K562 (cell line): ENCODE measurements around the gene LBR. TPM values are rescaled to one million over a fixed set of nuclear protein-coding genes. Genes with fewer than 3 reads are reported as not detected.

ENCODE experiments used
- DACH1 ChIP-seq: fragments of 450-650 bp; IDR thresholded peaks from 2 replicates; pipeline ENCODE4 v1.6.1; 2018; ENCODE audit not compliant: partially characterized antibody
- EWSR1 ChIP-seq: fragments of 450-650 bp; IDR thresholded peaks from 2 replicates; pipeline ENCODE4 v1.6.1; 2018; ENCODE audit warnings: borderline replicate concordance, mild to moderate bottlenecking, low read depth, moderate library complexity; ENCODE audit not compliant: partially characterized antibody
- FOXA3 ChIP-seq, 2 experiments: fragments of 450-650 bp in 1 of 2; sonication (generic) in 1 of 2; formaldehyde crosslinking; IDR thresholded peaks in 1 of 2; conservative IDR thresholded peaks in 1 of 2; 2 replicates each; pipeline versions ENCODE4 v1.4.0 to v1.8.0; 2020 to 2022; ENCODE audit warnings: mild to moderate bottlenecking in 2 of 2, missing genetic modification reagents in 1 of 2
- GTF2A2 ChIP-seq: IDR thresholded peaks from 2 replicates; pipeline ENCODE4 v1.6.1; 2016; ENCODE audit warnings: mild to moderate bottlenecking, missing genetic modification characterization, missing compliant biosample characterization
- HDAC1 ChIP-seq, 2 experiments: fragments of 450-650 bp; IDR thresholded peaks; 2 replicates each; pipeline ENCODE4 v1.6.1; 2016 to 2017; ENCODE audit warnings: inconsistent platforms in 1 of 2, mild to moderate bottlenecking in 1 of 2, moderate library complexity in 1 of 2
- HMBOX1 ChIP-seq: sonication (generic); IDR thresholded peaks from 2 replicates; pipeline ENCODE4 v1.6.1; 2016
- KLF16 ChIP-seq: IDR thresholded peaks from 2 replicates; pipeline ENCODE4 v1.6.1; 2016; ENCODE audit warnings: antibody characterized with exemption
- MCM2 ChIP-seq: fragments of 450-650 bp; IDR thresholded peaks from 2 replicates; pipeline ENCODE4 v1.6.1; 2017; ENCODE audit warnings: low read depth, mild to moderate bottlenecking
- MNT ChIP-seq, 2 experiments: fragments of 450-650 bp; conservative IDR thresholded peaks; 2 replicates each; pipeline ENCODE4 v1.6.1; 2017; ENCODE audit warnings: mild to moderate bottlenecking in 2 of 2, moderate library complexity in 2 of 2
- NFIX ChIP-seq: fragments of 250-450 bp; sonication (Bioruptor Pico); IDR thresholded peaks from 2 replicates; pipeline ENCODE4 v1.4.0; 2020; ENCODE audit warnings: low read depth, mild to moderate bottlenecking, moderate library complexity
- OTX1 ChIP-seq: fragments of 450-650 bp; formaldehyde crosslinking; IDR thresholded peaks from 2 replicates; pipeline ENCODE4 v1.4.0; 2022; ENCODE audit warnings: mild to moderate bottlenecking
- PATZ1 ChIP-seq: fragments of 250-450 bp; sonication (Bioruptor Pico); IDR thresholded peaks from 2 replicates; pipeline ENCODE4 v1.5.0; 2020; ENCODE audit warnings: mild to moderate bottlenecking, borderline replicate concordance
- PTBP1 ChIP-seq: fragments of 200-400 bp; formaldehyde crosslinking; IDR thresholded peaks from 2 replicates; pipeline ENCODE4 v1.6.1; 2017; ENCODE audit warnings: low read depth, low read length
- RCOR1 ChIP-seq, 2 experiments: IDR thresholded peaks; 2 replicates each; pipeline ENCODE4 v1.6.1; 2012; ENCODE audit warnings: low read depth in 2 of 2, low read length in 2 of 2, borderline replicate concordance in 1 of 2, improper control_type of control experiment in 1 of 2
- SRF ChIP-seq, 2 experiments: fragments of 250-450, 450-650 bp in 1 of 2; sonication (Bioruptor Pico) in 1 of 2; sonication (generic) in 1 of 2; formaldehyde crosslinking; IDR thresholded peaks; 2 replicates each; pipeline versions ENCODE4 v1.5.0 to v1.5.1; 2020 to 2022; ENCODE audit warnings: mild to moderate bottlenecking in 1 of 2, missing genetic modification reagents in 1 of 2
- TCF7L2 ChIP-seq: fragments of 150-350 bp; IDR thresholded peaks from 2 replicates; pipeline ENCODE4 v1.6.1; 2016; ENCODE audit warnings: low read depth, mild to moderate bottlenecking, low read length, moderate library complexity
- TFAM ChIP-seq: fragments of 250-450 bp; sonication (Bioruptor Pico); conservative IDR thresholded peaks from 2 replicates; pipeline ENCODE4 v1.5.0; 2021; ENCODE audit warnings: mild to moderate bottlenecking, moderate library complexity
- ZNF277 ChIP-seq: fragments of 250-450 bp; sonication (Bioruptor Pico); IDR thresholded peaks from 2 replicates; pipeline ENCODE4 v1.8.0; 2022; ENCODE audit warnings: inconsistent platforms, mild to moderate bottlenecking, moderate library complexity, borderline replicate concordance
- ZNF592 ChIP-seq: fragments of 450-650 bp; IDR thresholded peaks from 2 replicates; pipeline ENCODE4 v1.6.1; 2017; ENCODE audit warnings: antibody characterized with exemption, mild to moderate bottlenecking
- polyA plus RNA-seq, 8 experiments: library from polyadenylated mRNA; depleted of rRNA in 4 of 8; stranded (reverse) in 5 of 8; unstranded in 3 of 8; fragments of >200 nt; fragmentation: Nextera tagmentation in 2 of 8; fragmentation: Illumina TruSeq in 1 of 8; extraction: Ambion mirVana in 2 of 8; extraction: Trizol in 1 of 8; gene quantifications; 2 replicates each; pipeline versions ENCODE4 v1.2.1 to v1.2.3, GENCODE V29; 2011 to 2014; ENCODE audit warnings: inconsistent platforms in 1 of 8, missing spikeins in 1 of 8
- total RNA-seq, 7 experiments: library from RNA; depleted of rRNA in 6 of 7; stranded (reverse); fragments of >200 nt in 6 of 7; fragmentation: Illumina TruSeq in 2 of 7; extraction: Trizol in 2 of 7; gene quantifications; 2 replicates each; pipeline versions ENCODE4 v1.2.1 to v1.2.3, GENCODE V29; 2011 to 2021; ENCODE audit warnings: low replicate concordance in 1 of 7

Gene LBR
- total and polyA plus RNA-seq, 9 of the 15 experiments (the other 6 are each of a cell fraction or from before 2014, with no cell fraction given): 102 to 229 (median 197) TPM

- TF ChIP-seq EWSR1 (no peak), RCOR1 (IDR thresholded peaks at IDR 0.05; ENCODE audit: borderline replicate concordance in 1 of 2, low read depth in 2 of 2, low read length in 2 of 2) (no peak), GTF2A2 (tag) (peak; percentile 91), MNT (conservative IDR thresholded peaks at IDR 0.05) (no peak), PTBP1 (no peak), MCM2 (no peak), OTX1 (CRISPR knock-in tag) (peak; percentile 90; the same call in 1 of the 2 replicates), TFAM (CRISPR knock-in tag) (no peak), DACH1 (no peak), SRF (CRISPR knock-in tag; IDR thresholded peaks at IDR 0.05) (peak in 1 of 2 experiments; percentile 45; a peak in 1 of 4 replicates), PATZ1 (CRISPR knock-in tag) (peak; percentile 74; the same call in 1 of the 2 replicates), ZNF592 (peak; percentile 99), FOXA3 (CRISPR knock-in tag; conservative IDR thresholded peaks at IDR 0.05 in 1 of 2, IDR thresholded peaks at IDR 0.05 in 1 of 2) (no peak), KLF16 (no peak), HDAC1 (IDR thresholded peaks at IDR 0.05) (no peak), NFIX (CRISPR knock-in tag) (no peak), HMBOX1 (no peak), TCF7L2 (no peak), ZNF277 (CRISPR knock-in tag) (no peak)
Measured at GRCh38 chr1:225466848-225467192, 39.0 kb upstream of the LBR start (continued).
